A375 (cell line): ENCODE data around the gene SLC25A41. TPM values are rescaled to one million over a fixed set of nuclear protein-coding genes. Genes with fewer than 3 reads are reported as not detected.

ENCODE experiments used
- small RNA-seq: library from RNA; depleted of rRNA; stranded (forward); fragments of <200 nt; gene quantifications from one replicate; pipeline ENCODE3, GENCODE V24; 2014
- total RNA-seq: library from RNA; depleted of rRNA; stranded (reverse); fragments of >200 nt; shearing (Covaris generic); gene quantifications from 2 replicates; pipeline ENCODE4 v1.2.3, GENCODE V29; 2014; rRNA removed

Gene SLC25A41
- not detected in 2 replicates for total RNA-seq

DNA sequence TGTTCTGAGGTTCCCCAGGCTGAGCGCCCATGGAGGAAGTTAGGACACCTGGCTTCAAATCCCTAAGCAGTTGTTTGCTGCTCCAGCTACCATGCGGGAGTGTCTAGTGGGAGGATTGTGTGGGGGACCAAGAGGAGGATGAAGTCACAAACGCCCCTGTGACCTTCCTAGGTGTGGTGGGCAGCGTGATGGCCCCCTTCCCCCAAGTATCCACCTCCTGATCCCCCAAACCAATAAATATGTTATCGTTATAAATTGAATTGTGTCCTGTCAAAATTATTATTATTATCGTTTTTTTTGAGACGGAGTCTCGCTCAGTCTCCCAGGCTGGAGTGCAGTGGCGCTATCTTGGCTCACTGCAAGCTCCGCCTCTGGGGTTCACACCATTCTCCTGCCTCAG lies at the start of gene SLC25A41:
SLC25A41 (minus strand) TSS at position 101 of the 400 bp plus-strand sequence; CDS start at position 31, 70 bp downstream.

DNA sequence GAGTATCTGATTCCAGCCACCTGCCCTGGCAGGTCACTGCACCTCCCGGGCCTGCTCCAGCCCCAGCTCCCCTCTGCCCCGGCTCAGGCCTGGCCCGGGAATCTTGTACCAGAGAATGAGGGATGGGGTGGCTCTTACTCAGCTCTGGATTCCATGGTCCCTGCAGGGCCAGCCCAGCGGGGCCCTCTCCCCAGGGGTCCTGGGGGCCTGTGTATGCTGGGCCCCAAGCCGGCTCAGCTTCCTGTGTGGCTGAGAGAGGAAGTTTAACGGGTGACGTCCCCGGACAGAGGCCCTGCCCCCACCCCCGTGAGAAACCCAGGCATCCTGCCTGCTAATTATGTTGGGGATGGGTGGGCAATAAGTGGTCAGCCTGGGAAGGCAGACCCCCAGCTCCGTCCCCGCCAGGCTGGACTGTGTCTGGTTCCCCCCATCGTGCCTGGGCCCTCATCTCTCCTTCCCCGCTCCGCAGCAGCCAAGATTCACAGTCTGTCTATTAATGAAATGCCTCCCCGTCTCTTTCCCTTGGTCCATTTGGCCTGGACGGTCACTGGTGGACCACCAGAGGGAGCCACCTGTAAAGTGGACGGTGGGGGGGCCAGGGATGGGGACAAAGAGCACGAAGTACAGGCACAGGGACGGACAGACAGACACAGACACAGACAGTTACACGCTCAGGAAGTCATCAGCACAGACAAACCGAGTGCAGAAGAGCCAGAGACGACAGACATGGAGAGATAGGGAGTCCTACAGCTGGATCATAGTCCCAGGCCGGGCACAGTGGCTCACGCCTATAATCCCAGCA lies 48.2 kb upstream of the SLC25A41 start, which contains the start of gene DENND1C:
DENND1C (minus strand) TSS at position 247 of the 802 bp plus-strand sequence; CDS start at position 155, 92 bp downstream.

DNA sequence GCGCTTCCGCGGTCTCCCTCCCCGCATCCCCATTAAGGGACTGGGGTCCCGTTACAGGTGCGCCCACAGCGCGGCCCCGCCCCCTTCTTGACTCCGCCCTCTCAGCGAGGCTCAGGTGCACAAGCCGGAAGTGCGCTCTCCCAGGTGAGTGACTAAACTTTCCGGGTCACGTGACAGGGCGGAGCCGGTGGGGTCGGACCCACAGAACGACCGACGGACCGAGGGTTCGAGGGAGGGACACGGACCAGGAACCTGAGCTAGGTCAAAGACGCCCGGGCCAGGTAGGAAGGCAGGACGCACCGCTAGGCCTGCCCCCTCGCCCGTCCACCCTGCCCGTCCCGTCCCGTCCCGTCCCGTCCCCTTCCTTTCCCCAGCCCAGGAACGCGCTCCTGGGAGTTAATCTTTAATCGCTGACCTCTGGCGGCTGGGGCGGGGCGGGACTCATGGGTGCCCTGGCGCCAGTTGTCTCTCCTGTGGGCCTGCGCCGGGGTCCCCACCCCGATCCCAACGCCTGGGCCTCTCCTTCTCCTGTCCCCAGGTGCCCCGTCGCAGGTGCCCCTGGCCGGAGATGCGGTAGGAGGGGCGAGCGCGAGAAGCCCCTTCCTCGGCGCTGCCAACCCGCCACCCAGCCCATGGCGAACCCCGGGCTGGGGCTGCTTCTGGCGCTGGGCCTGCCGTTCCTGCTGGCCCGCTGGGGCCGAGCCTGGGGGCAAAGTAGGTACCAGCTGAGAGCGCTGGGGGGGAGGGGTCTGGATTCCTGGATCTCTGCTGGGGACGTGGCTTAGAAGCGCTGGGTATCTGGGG lies 30.7 kb upstream of the SLC25A41 start, which contains the start of gene CRB3:
CRB3 (plus strand) TSS at position 202 of the 804 bp plus-strand sequence; CDS start at position 633, 431 bp downstream.

DNA sequence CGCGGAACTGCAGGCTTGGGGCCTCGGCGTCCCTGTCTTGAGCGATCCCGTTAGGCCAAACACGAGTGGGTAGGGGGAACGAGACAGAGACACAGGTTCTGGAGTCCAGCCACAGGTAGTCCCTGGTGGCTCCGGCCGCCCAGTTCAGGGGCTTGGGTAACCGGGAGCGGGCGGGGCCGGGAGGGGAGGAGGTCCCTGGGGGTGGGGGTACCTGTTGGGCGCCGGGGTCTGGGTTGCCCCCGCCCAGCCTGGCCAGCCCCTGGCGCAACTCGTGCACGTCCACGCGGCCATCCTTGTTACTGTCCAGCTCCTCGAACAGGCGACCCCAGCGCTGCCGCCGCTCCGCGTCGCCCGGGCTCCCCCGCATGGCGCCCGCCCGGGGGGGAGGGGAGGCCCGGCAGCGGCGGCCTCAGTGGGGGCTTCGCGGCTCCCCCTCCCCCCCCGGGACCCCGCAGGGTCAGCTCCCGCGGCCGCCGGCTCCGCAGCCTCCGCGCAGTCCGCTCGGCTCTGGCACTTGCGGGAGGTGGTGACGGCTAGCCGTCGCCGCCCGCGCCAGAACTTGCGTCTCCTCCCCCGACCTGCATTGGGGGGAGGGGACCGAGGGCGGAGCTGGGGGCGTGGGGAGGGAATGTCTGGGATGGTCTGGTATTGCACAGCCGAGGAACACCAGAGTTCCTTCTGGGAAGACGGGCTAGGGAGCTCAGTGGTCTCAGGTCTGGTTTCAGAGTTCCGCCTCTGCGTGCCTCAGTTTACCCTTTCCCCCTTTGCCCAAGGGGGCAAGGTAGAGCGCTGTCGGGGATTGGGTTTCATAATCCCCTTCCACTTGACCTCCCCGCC lies 25.9 kb upstream of the SLC25A41 start, which contains the start of gene SLC25A23:
SLC25A23 (minus strand) TSS at position 531 of the 837 bp plus-strand sequence; CDS start at position 367, 164 bp downstream.

DNA sequence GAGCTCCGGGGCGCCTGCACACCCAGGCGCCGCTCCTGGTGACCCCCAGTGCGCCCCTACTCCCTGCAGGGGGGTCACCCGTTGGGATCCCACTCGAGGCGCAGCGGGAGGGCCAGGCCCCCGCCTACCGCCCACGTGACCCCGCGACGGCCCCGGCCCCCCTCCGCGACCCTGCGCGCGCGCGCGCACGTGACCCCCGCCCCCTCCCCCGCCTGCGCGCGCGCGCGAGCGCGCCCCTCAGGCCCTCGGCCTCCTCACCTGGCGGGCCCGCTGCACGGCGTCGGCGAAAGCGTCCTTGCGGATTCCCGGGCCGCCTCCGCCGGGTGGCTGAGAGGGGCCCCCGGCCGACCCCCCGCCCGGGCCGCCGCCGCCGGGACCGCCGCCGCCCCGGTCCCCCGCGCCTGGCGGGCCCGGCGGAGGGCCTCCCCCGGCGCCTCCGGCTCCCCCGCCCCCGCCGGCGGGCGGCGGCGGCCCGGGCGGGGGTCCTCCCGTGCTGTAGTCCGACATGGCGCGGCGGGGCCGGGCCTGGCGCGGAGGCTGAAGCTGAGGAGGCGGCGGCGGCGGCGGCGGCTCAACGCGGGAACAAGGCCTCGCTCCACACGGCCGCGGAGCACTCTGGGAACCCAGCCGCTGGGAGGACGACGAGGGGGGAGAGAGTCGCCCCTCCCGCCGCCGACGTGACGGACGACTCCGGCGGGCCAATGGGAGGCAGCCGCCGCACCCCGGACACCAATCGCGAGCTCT lies 9.2 kb downstream of the SLC25A41 start, which contains the start of gene KHSRP:
KHSRP (minus strand) TSS at position 617 of the 744 bp plus-strand sequence; CDS start at position 507, 110 bp downstream.

DNA sequence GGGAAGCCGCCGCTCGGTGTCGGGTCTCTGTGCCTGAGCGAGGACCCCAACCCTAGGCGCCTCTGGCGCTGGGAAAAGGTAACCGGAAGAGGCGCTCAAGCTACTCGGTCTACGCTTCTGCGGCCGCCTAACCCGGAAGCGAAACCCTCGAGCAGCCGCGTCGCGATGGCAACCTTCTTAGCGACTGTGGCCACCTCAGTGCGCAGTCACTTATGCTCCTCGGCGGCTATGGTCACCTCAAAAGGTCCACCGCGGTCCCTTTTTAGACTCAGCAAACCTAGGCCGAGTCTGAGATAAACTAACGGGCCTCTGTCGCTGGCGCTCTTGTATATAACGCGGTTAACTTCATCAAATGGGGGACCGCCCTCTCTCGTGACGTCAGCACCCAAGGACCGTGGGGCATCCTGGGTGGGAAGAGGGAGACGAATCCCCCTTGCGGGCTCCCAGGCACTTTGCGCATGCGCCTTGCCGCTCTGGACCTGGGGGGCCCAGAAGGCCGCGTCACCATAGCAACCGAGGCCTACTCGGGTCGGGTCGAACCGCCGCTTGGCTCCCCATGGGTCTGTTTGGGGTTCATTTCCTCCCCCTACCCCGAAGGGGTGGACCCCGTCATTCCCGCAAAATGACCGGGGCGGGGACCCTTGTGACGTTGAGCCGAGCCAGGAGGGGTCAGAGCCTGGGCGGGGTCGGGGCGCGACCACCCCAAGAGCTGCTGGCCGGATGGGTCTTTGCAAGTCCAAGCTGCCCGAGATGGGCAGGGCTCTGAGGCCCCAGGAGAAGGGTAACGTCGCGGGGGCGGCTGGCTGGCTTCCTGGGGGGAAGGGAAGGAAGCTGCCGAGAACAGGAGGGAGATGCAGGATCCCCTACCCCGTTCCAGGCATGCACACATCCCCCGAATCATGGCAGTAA lies 40.2 kb downstream of the SLC25A41 start, which contains the start of gene GTF2F1:
GTF2F1 (minus strand) TSS at position 91 of the 909 bp plus-strand sequence. CDS start 169 bp downstream, outside the sequence.

Small RNAs within 50 kb of the gene (small RNA-seq; reads per million reads assigned to genes)
- gene MIR6790 (not detected), gene MIR6885 (not detected)

Other genes starting within 250 kb of the SLC25A41 start
- 20.4 and 25.9 TPM in 2 replicates for gene MLLT1, start 153.8 kb downstream of the SLC25A41 start, total RNA-seq
- gene ACER1, start 100.2 kb downstream of the SLC25A41 start, total RNA-seq = not detected in 2 replicates
- 119 and 122 TPM in 2 replicates for gene CLPP, start 72.2 kb downstream of the SLC25A41 start, total RNA-seq
- gene ALKBH7, start 61.0 kb downstream of the SLC25A41 start, total RNA-seq = 26.5 and 34.5 TPM in 2 replicates
- gene PSPN, start 57.8 kb downstream of the SLC25A41 start, total RNA-seq = 1.2 TPM in 2 replicates
- gene GTF2F1, start 40.6 kb downstream of the SLC25A41 start, total RNA-seq = 92.5 and 96.0 TPM in 2 replicates
- 216 and 257 TPM in 2 replicates for gene KHSRP, start 9.0 kb downstream of the SLC25A41 start, total RNA-seq
- gene SLC25A23, start 26.0 kb upstream of the SLC25A41 start, total RNA-seq = 17.0 and 18.0 TPM in 2 replicates
- gene CRB3, start 30.5 kb upstream of the SLC25A41 start, total RNA-seq = not detected in 2 replicates
- not detected in 2 replicates for gene DENND1C, start 48.0 kb upstream of the SLC25A41 start, total RNA-seq
- gene TUBB4A, start 68.5 kb upstream of the SLC25A41 start, total RNA-seq = 0.60 and 0.85 TPM in 2 replicates
- gene TNFSF9, start 97.3 kb upstream of the SLC25A41 start, total RNA-seq = 11.8 and 12.5 TPM in 2 replicates
- 93.9 and 116 TPM in 2 replicates for gene CD70, start 157.4 kb upstream of the SLC25A41 start, total RNA-seq
- gene TNFSF14, start 236.4 kb upstream of the SLC25A41 start, total RNA-seq = not detected in 2 replicates